SK-N-SH treated with all-trans-retinoic acid at 6 μM for 48 hours (cell line): ENCODE results near the gene ACVR1B.

Experiments used
- ATAC-seq: fragments of 200-7000 bp; cut with Tn5 transposase; 3 replicates; pipeline ENCODE4 v1.9.1; 2020; ENCODE audit warnings: mild to moderate bottlenecking, moderate library complexity
- ARNTL ChIP-seq: fragments of 450-650 bp; formaldehyde crosslinking; IDR thresholded peaks from 2 replicates; pipeline ENCODE4 v1.5.0; 2020; ENCODE audit warnings: low read depth, mild to moderate bottlenecking, moderate library complexity, borderline replicate concordance
- BACH2 ChIP-seq: fragments of 250-450 bp; sonication (Bioruptor Pico); IDR thresholded peaks from 2 replicates; pipeline ENCODE4 v1.9.0; 2021; ENCODE audit warnings: mild to moderate bottlenecking, borderline replicate concordance
- CSDC2 ChIP-seq: fragments of 250-450 bp; sonication (Bioruptor Pico); IDR thresholded peaks from 2 replicates; pipeline ENCODE4 v1.5.0; 2020; ENCODE audit warnings: mild to moderate bottlenecking, moderate library complexity
- ESRRG ChIP-seq: fragments of 250-450 bp; sonication (Bioruptor Pico); IDR thresholded peaks from 2 replicates; pipeline ENCODE4 v1.6.1; 2021; ENCODE audit warnings: mild to moderate bottlenecking
- GLIS3 ChIP-seq: fragments of 250-450 bp; sonication (Bioruptor Pico); IDR thresholded peaks from 2 replicates; pipeline ENCODE4 v1.5.0; 2020; ENCODE audit warnings: mild to moderate bottlenecking, moderate library complexity
- ISL1 ChIP-seq: fragments of 250-450 bp; sonication (Bioruptor Pico); IDR thresholded peaks from 2 replicates; pipeline ENCODE4 v2.1.2; 2022; ENCODE audit warnings: mild to moderate bottlenecking, moderate library complexity
- OSR1 ChIP-seq: fragments of 250-450 bp; sonication (Bioruptor Pico); IDR thresholded peaks from 2 replicates; pipeline ENCODE4 v1.8.0; 2022; ENCODE audit warnings: moderate library complexity, mild to moderate bottlenecking, inconsistent platforms
- POU6F1 ChIP-seq: fragments of 250-450 bp; sonication (Bioruptor Pico); IDR thresholded peaks from 2 replicates; pipeline ENCODE4 v1.8.0; 2021; ENCODE audit warnings: low read depth, mild to moderate bottlenecking, moderate library complexity, borderline replicate concordance
- PPARA ChIP-seq: fragments of 250-450 bp; sonication (Bioruptor Pico); IDR thresholded peaks from 2 replicates; pipeline ENCODE4 v1.5.0; 2020; ENCODE audit warnings: mild to moderate bottlenecking, borderline replicate concordance
- RARB ChIP-seq: fragments of 250-450 bp; sonication (Bioruptor Pico); IDR thresholded peaks from 2 replicates; pipeline ENCODE4 v1.8.0; 2021; ENCODE audit warnings: mild to moderate bottlenecking, moderate library complexity
- TCF4 ChIP-seq: fragments of 250-450 bp; sonication (Bioruptor Pico); IDR thresholded peaks from 2 replicates; pipeline ENCODE4 v1.8.0; 2021; ENCODE audit warnings: mild to moderate bottlenecking, moderate library complexity, borderline replicate concordance
- TOX ChIP-seq: fragments of 250-450 bp; sonication (Bioruptor Pico); IDR thresholded peaks from 2 replicates; pipeline ENCODE4 v1.8.0; 2021; ENCODE audit warnings: mild to moderate bottlenecking, moderate library complexity, borderline replicate concordance
- ZC3H10 ChIP-seq: fragments of 250-450 bp; sonication (Bioruptor Pico); IDR thresholded peaks from 2 replicates; pipeline ENCODE4 v1.5.1; 2021; ENCODE audit warnings: mild to moderate bottlenecking, moderate library complexity
- ZFP30 ChIP-seq: fragments of 450-650 bp; formaldehyde crosslinking; IDR thresholded peaks from 2 replicates; pipeline ENCODE4 v1.5.0; 2022; ENCODE audit warnings: mild to moderate bottlenecking, moderate library complexity
- ZNF565 ChIP-seq: fragments of 450-650 bp; formaldehyde crosslinking; conservative IDR thresholded peaks from 2 replicates; pipeline ENCODE4 v1.5.0; 2020; ENCODE audit warnings: low read depth, mild to moderate bottlenecking, moderate library complexity
- ZNF70 ChIP-seq: fragments of 450-650 bp; formaldehyde crosslinking; IDR thresholded peaks from 2 replicates; pipeline ENCODE4 v1.5.0; 2020; ENCODE audit warnings: mild to moderate bottlenecking, moderate library complexity
- ZNF8 ChIP-seq: fragments of 450-650 bp; formaldehyde crosslinking; IDR thresholded peaks from 2 replicates; pipeline ENCODE4 v1.5.0; 2020; ENCODE audit warnings: mild to moderate bottlenecking, moderate library complexity
- TF ChIP-seq, protein P1 (sequence below): fragments of 250-450 bp; sonication (Bioruptor Pico); IDR thresholded peaks from 2 replicates; pipeline ENCODE4 v1.5.0; 2020; ENCODE audit warnings: mild to moderate bottlenecking, moderate library complexity
- TF ChIP-seq, protein P2 (sequence below): fragments of 250-450 bp; sonication (Bioruptor Pico); IDR thresholded peaks from 2 replicates; pipeline ENCODE4 v1.5.1; 2021; ENCODE audit warnings: mild to moderate bottlenecking, moderate library complexity
- TF ChIP-seq, protein P3 (sequence below): fragments of 250-450 bp; sonication (Bioruptor Pico); IDR thresholded peaks from 2 replicates; pipeline ENCODE4 v1.8.0; 2020; ENCODE audit warnings: mild to moderate bottlenecking, moderate library complexity, borderline replicate concordance

ACVR1B gene

DNA sequence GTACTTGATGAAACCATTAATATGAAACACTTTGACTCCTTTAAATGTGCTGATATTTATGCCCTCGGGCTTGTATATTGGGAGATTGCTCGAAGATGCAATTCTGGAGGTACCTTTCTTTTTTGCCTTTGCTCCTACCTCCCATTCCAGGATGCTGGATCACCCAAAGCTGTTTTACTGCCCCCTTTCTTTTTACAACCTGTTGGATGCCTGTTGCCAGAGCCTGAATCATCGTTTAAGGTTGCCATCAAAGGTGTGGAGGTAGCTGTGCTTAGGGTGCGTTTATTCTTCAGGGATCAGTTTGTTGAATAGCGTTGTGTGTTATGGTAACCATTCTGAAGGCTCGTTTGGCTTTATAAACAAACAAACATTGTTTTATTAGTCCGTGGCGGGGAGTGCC, 35.3 kb downstream of the ACVR1B start (continued):
- TF ChIP-seq, protein P1, sequence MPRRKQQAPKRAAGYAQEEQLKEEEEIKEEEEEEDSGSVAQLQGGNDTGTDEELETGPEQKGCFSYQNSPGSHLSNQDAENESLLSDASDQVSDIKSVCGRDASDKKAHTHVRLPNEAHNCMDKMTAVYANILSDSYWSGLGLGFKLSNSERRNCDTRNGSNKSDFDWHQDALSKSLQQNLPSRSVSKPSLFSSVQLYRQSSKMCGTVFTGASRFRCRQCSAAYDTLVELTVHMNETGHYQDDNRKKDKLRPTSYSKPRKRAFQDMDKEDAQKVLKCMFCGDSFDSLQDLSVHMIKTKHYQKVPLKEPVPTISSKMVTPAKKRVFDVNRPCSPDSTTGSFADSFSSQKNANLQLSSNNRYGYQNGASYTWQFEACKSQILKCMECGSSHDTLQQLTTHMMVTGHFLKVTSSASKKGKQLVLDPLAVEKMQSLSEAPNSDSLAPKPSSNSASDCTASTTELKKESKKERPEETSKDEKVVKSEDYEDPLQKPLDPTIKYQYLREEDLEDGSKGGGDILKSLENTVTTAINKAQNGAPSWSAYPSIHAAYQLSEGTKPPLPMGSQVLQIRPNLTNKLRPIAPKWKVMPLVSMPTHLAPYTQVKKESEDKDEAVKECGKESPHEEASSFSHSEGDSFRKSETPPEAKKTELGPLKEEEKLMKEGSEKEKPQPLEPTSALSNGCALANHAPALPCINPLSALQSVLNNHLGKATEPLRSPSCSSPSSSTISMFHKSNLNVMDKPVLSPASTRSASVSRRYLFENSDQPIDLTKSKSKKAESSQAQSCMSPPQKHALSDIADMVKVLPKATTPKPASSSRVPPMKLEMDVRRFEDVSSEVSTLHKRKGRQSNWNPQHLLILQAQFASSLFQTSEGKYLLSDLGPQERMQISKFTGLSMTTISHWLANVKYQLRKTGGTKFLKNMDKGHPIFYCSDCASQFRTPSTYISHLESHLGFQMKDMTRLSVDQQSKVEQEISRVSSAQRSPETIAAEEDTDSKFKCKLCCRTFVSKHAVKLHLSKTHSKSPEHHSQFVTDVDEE (CRISPR knock-in tag): no peak
- TF ChIP-seq PPARA (CRISPR knock-in tag) (no peak), CSDC2 (CRISPR knock-in tag) (no peak), ARNTL (CRISPR knock-in tag) (no peak), OSR1 (CRISPR knock-in tag) (no peak), ZNF8 (no peak), ZNF70 (CRISPR knock-in tag) (no peak), ISL1 (CRISPR knock-in tag) (no peak), ZFP30 (CRISPR knock-in tag) (no peak)
- TF ChIP-seq, protein P2, sequence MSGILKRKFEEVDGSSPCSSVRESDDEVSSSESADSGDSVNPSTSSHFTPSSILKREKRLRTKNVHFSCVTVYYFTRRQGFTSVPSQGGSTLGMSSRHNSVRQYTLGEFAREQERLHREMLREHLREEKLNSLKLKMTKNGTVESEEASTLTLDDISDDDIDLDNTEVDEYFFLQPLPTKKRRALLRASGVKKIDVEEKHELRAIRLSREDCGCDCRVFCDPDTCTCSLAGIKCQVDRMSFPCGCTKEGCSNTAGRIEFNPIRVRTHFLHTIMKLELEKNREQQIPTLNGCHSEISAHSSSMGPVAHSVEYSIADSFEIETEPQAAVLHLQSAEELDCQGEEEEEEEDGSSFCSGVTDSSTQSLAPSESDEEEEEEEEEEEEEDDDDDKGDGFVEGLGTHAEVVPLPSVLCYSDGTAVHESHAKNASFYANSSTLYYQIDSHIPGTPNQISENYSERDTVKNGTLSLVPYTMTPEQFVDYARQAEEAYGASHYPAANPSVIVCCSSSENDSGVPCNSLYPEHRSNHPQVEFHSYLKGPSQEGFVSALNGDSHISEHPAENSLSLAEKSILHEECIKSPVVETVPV: no peak
- TF ChIP-seq, protein P3, sequence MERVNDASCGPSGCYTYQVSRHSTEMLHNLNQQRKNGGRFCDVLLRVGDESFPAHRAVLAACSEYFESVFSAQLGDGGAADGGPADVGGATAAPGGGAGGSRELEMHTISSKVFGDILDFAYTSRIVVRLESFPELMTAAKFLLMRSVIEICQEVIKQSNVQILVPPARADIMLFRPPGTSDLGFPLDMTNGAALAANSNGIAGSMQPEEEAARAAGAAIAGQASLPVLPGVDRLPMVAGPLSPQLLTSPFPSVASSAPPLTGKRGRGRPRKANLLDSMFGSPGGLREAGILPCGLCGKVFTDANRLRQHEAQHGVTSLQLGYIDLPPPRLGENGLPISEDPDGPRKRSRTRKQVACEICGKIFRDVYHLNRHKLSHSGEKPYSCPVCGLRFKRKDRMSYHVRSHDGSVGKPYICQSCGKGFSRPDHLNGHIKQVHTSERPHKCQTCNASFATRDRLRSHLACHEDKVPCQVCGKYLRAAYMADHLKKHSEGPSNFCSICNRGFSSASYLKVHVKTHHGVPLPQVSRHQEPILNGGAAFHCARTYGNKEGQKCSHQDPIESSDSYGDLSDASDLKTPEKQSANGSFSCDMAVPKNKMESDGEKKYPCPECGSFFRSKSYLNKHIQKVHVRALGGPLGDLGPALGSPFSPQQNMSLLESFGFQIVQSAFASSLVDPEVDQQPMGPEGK: no peak

- ATAC-seq: no peak
- TF ChIP-seq ZFP30 (CRISPR knock-in tag) (no peak), TOX (CRISPR knock-in tag) (no peak), RARB (CRISPR knock-in tag) (no peak), ZNF565 (CRISPR knock-in tag) (no peak), BACH2 (no peak), CSDC2 (CRISPR knock-in tag) (no peak), ISL1 (CRISPR knock-in tag) (no peak), POU6F1 (CRISPR knock-in tag) (no peak), PPARA (CRISPR knock-in tag) (no peak), ZNF70 (CRISPR knock-in tag) (no peak), ZC3H10 (CRISPR knock-in tag) (no peak), ESRRG (CRISPR knock-in tag) (no peak), TCF4 (no peak), GLIS3 (CRISPR knock-in tag) (no peak), OSR1 (CRISPR knock-in tag) (no peak)
- TF ChIP-seq, protein P2: no peak
- TF ChIP-seq, protein P3: no peak
- TF ChIP-seq, protein P1 (CRISPR knock-in tag): no peak
Measured at GRCh38 chr12:51992246-51992645, 40.7 kb downstream of the ACVR1B start.
